ENCODE data around the gene NAGS.

Gene NAGS

DNA sequence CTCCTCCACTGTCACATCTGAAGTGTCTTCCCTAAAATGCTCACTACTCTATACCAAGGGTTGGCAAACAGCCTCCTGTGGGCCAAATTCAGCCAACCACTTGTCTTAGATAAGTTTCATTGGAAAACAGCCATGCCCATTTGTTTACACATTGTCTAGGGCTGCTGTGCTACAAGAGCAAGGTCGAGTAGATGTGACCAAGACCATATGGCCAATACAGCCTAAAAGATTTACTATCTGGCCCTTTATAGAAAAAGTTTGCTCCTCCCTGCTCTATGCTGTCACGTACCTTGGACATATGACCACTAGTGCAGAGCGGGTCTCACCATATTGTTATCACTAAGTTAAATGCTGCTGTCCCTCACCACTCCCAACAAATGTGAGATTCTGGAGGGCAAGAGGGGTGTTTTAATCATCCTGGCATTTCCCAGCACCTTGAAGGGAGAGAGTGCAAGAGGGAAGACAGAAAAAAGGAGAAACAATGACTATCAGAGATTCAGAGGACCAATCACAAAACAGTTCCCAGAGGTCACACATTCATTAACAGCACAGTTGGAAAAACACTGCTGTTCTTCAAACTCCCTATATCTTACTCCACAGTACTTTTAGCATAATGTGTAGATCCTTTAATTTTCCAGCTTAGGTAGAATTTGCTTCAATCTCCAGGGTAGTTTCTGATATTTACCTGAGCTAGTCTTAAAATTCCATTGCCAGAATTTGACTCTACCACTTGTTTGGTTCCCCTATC is 48.9 kb downstream of the NAGS start:
- DNase-seq = peak in 1 of 2 experiments; percentile 21
- TF ChIP-seq POLR2A (IDR thresholded peaks at IDR 0.05; ENCODE audit: low read length) (no peak), GATA1 (IDR thresholded peaks at IDR 0.05; ENCODE audit: low read depth, low read length) (no peak)

Measured in erythroblast (primary cell).